Skin epidermis (tissue), 12 donors: Measurements from ENCODE around the gene LGR6.

Source experiments
- H3K27ac ChIP-seq, 21 experiments: fragments of 200-600 bp; sonication (generic) in 11 of 21; one replicate each; pipeline ENCODE4 v1.5.0; 2020; ENCODE audit warnings: mild to moderate bottlenecking in 3 of 21, inconsistent platforms in 2 of 21, moderate library complexity in 2 of 21
- H3K4me3 ChIP-seq, 7 experiments: fragments of 200-600 bp; sonication (generic) in 2 of 7; one replicate each; pipeline ENCODE4 v1.5.0; 2020; ENCODE audit warnings: inconsistent platforms in 2 of 7, mild to moderate bottlenecking in 2 of 7, moderate library complexity in 1 of 7

Gene LGR6

DNA sequence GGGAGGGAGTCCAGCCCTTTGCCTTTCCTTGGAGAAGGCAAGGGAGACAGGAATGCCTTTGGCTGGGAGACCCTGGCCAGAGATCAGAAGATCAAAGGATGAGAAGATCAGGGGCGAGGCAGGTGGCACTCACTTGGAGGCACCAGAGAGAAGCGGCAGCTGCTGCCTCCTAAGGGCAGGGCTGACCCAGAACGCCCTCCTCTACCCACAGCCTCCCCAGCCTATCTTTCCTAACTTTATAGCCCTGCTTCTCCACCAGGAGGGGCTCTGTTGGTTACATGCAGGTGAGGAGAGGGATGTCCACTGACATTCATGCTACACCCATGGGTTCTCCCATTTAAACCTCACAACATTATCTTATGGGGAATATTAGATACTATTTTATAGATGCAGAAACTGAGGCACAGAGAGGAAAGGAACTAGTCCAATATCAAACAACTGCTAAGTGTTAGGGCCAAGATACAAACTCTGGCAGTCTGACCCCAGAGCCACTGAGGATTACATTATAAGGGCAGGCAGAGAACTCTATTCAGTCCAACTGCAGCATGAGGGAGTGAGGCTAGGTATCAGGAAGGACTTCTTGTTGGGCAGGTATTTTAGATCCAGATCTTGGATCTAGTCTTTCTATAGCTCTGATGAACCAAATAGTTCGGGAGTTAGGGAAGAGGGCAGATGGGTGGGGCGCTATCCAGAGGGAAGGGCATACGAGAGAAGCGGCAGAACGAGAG, 19.9 kb downstream of the LGR6 start:
- peak overlapping the region in 6 of 7 experiments; percentile 0 to 44 (median 8) for H3K4me3 ChIP-seq
- H3K27ac ChIP-seq = peak overlapping the region in 2 of 21 experiments; percentile 14 to 24

GRCh38 chr1:202214089-202214843, 20.7 kb downstream of the LGR6 start:
- peak overlapping the region; percentile 0 to 44 (median 8) for H3K4me3 ChIP-seq
- peak overlapping the region in 3 of 21 experiments; percentile 14 to 35 (median 24) for H3K27ac ChIP-seq

DNA sequence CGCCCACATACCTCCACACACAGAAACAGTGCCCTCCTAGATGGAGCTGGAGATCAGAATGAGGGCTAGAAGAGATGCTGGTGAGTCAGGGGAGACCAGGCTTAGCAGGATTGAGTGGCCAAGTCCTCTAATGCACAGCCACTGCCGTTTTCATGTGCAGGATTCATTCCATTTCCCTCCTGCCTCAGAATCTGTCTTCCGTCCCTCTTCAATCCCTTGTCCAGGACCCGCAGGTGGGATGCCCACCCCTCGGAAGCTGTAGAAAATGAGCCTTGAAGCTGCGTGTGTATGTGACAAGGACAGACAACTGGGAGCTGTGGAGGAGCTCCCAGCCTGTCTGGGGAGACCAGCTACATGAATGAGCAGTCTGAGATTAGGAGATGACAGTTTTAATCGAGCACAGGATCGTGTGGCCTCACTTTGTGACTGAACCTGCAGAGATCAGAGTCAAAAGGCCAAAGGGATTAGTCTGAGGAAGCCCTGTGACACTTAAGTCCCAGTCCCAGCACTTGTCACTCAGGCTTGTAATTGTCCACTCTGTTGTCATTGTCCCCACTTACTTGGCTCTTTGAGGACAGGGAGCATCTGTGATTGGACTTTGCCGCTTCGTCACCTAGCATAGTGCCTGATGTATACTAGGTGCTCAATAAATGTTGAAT, 22.0 kb downstream of the LGR6 start:
- H3K4me3 ChIP-seq = no peak overlapping the region
- H3K27ac ChIP-seq = no peak overlapping the region

DNA sequence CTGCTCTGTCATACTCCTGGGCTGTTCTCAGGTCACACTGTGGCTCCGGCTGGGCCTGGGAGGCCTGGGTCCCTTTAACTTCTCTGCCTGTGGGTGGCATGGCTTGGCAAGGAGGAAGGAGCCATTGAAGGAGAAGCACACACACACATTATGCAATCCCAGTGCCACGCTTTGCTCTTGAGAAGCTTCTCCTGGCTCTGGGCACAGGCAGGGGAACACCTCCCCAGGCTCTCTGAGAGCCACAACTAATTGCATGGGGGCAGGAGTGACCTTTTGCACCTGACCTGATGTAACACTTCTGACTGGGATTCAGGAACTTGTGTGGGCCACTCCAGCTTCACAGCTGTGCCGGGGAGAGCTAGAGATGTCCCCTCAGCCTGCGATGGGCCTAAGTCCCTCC, 23.1 kb downstream of the LGR6 start:
- Histone ChIP-seq H3K27ac (no peak overlapping the region), H3K4me3 (no peak overlapping the region)

GRCh38 chr1:202217516-202217915, 23.9 kb downstream of the LGR6 start:
- no peak overlapping the region for H3K27ac ChIP-seq
- H3K4me3 ChIP-seq = no peak overlapping the region

GRCh38 chr1:202217951-202218350, 24.4 kb downstream of the LGR6 start:
- Histone ChIP-seq H3K27ac (no peak overlapping the region), H3K4me3 (no peak overlapping the region)

DNA sequence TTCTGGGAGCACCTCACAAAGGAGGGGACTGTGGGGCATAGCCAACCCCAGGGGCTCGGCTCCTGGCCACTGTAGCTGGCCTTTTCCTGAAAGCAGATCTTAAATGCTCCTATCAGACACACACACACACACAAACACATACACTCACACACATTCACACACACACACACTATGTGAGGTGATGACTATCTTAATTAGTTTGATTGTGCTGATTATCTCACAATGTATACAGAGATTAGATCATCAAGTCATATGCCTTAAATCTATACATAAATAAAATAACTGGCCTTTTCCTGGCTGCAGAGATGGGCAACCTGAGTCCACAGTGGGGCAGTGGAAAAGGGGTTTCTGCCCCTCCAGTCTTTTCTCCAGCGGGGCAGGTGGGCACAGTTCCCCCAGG, 27.1 kb downstream of the LGR6 start:
- H3K4me3 ChIP-seq = no peak overlapping the region
- peak overlapping the region in 2 of 21 experiments; percentile 53 to 68 for H3K27ac ChIP-seq

DNA sequence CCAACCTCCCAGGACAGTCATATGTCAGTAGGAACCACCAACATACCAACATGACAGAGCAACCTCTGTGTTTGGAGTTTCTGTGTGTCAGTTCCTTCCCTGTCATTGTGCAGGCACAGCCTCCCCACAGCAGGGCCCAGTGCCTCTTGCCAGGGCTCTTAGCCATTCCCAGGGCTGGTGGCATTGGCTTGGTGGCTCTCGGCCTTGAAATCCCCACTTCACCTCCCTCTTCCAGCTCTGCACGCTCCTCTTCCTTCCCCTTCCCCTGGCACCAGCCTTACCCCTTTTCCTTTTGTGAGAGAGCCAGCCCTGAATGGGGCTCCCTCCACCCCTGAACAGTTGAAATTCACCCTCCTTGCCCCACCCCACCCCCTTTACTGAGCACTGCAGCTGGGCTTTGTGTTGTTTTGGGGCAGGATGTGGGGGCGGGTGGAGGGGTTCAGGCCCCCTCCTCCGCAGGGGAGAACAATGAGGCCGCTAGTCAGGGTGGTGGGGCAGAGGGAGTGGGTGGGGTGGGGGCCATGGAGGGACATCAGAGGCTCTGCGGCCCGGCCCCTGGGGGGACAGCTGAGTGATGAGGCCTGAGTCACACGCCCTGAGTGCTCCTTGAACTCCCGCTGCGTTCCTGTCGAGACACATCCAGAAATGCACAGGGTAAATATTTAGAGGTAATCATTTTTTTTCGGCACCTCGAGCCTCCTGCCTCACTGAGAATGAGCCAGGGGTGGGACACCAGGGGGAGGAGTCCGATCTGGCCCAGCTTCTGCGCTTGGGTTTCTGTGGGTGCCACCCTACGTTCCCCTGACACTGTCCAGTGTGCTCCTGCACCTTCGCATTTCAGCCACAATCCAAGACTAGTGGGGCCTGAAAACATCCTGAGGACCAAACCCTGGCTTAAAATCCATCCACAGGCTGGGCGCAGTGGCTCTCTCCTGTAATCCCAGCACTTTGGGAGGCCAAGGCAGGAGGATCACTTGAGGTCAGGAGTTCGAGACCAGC, 28.6 kb downstream of the LGR6 start:
- Histone ChIP-seq H3K4me3 (no peak overlapping the region), H3K27ac (peak overlapping the region in 2 of 21 experiments; percentile 51 to 68)

GRCh38 chr1:202223121-202223860, 29.7 kb downstream of the LGR6 start:
- peak overlapping the region in 1 of 21 experiments; percentile 68 for H3K27ac ChIP-seq

GRCh38 chr1:202224453-202224852, 30.9 kb downstream of the LGR6 start:
- Histone ChIP-seq H3K27ac (no peak overlapping the region), H3K4me3 (no peak overlapping the region)

More at GRCh38 chr1:202223121-202223860, 29.7 kb downstream of the LGR6 start:
- H3K4me3 ChIP-seq = no peak overlapping the region

GRCh38 chr1:202225131-202225530, 31.5 kb downstream of the LGR6 start:
- Histone ChIP-seq H3K4me3 (no peak overlapping the region), H3K27ac (no peak overlapping the region)

- Histone ChIP-seq H3K27ac (no peak overlapping the region), H3K4me3 (no peak overlapping the region)
Observed at GRCh38 chr1:202227053-202227672, 33.6 kb downstream of the LGR6 start.

GRCh38 chr1:202227997-202228401, 34.4 kb downstream of the LGR6 start:
- Histone ChIP-seq H3K4me3 (no peak overlapping the region), H3K27ac (no peak overlapping the region)

- no peak overlapping the region for H3K4me3 ChIP-seq
- H3K27ac ChIP-seq = peak overlapping the region in 4 of 21 experiments; percentile 16 to 76 (median 37)
Observed at GRCh38 chr1:202228484-202229122, 35.0 kb downstream of the LGR6 start.

DNA sequence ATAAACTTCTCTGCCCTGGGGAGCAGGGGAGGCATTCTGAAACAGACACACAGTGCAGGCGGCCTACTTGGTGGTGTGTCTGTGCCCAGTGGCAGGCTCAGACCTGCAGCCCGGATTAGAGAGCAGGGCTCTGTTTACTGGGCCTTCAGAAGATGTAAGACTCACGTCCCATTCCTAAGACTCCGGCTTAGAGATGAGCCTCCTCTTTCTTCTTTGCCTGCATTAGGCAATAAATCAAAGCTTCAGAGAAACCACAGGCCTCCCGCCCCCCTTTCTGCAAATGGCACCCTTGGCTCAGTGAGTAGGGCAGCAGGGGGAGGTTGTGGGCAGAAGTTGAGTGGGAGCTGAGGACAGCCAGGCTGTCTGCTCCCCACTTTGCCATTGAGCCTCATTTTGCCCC, 35.8 kb downstream of the LGR6 start:
- H3K27ac ChIP-seq = peak overlapping the region in 4 of 21 experiments; percentile 37 to 76 (median 46)
- no peak overlapping the region for H3K4me3 ChIP-seq

GRCh38 chr1:202230061-202230938, 36.7 kb downstream of the LGR6 start:
- H3K4me3 ChIP-seq = no peak overlapping the region
- H3K27ac ChIP-seq = peak overlapping the region in 1 of 21 experiments; percentile 12
